ENCODE measurements around the gene CCNK.

DNA sequence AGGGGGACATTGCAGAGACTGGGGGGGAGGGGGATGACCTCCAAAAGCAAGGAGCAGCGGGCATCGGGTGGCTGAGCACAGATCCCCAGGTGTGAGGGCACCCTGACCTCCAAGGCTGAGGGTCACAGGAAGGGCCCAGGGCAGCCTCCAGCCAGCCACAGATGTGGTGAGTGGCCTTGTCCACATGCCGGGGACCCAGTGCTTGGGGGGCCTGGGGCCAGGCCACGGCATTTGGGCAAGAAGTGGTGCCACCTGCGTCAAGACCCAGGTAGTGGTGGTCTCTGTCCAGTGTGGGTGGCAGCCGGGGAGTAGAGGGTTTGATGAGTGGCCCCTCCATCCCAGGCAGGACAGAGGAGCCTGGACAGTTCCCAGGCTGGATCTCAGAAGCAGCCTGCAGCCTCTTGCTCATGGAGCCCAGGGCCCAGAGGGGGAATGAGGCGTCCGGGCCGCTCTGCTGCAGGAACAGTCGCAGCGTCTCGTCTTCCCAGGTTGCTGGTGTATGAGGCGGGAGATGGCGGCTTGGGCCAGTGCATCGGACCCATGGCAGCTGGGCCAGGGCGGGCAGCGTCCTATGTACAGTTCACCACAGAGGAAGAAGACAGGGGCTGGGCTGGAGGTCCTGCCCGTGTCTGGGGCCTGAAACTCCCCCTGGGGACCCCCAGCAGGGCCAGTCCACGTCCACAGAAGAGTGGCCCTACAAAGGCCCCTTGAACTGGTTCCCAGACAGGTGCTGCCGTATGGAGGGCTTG, 33.5 kb downstream of the CCNK start:
- TF ChIP-seq, protein P1, sequence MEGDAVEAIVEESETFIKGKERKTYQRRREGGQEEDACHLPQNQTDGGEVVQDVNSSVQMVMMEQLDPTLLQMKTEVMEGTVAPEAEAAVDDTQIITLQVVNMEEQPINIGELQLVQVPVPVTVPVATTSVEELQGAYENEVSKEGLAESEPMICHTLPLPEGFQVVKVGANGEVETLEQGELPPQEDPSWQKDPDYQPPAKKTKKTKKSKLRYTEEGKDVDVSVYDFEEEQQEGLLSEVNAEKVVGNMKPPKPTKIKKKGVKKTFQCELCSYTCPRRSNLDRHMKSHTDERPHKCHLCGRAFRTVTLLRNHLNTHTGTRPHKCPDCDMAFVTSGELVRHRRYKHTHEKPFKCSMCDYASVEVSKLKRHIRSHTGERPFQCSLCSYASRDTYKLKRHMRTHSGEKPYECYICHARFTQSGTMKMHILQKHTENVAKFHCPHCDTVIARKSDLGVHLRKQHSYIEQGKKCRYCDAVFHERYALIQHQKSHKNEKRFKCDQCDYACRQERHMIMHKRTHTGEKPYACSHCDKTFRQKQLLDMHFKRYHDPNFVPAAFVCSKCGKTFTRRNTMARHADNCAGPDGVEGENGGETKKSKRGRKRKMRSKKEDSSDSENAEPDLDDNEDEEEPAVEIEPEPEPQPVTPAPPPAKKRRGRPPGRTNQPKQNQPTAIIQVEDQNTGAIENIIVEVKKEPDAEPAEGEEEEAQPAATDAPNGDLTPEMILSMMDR (IDR thresholded peaks at IDR 0.05): no peak
- no peak for TF ChIP-seq POLR2A (IDR thresholded peaks at IDR 0.05)

All from Peyer's patch (tissue), 4 donors.